Measurements from ENCODE around the gene MYH8.

Gene MYH8

DNA sequence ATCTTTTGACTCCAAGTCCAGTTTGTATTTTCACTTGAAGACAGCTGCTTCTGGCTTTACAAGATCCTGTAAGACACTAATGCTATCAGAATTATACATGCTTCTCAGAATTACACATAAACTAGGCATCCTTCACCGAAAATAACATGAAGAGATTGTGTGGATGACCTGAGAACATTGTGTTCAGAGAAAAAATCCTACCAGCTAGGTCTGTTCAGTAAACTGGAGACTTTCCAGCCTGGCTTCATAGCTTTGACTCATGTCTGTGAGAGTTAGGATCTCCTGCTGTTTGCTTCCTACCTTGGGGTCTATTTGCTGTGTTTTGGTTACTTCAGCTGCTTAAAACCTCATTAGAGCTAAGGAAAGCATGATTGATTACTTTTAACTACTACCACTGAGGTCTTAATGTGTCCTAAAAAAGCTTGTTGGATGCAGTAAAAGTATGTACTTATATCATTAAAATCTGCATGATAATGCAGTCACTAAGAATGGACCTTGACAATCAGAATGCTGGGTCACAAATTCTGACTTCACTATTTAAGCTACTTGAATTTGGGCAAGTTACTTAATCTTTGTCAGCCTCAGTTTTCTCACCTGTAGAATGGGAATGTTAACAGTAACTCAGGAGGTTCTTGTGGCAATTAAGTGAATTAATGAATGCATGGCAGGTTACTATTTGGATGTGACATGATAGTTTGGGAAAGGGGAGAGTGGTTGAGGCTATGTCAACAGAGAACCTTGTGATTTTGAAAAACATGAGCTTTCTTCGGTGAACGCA lies 40.9 kb downstream of the MYH8 start:
- DNase-seq = no peak

- no peak for DNase-seq
Observed at GRCh38 chr17:10372906-10373305, 48.8 kb downstream of the MYH8 start, which contains the start of gene MYH13. MYH13 (minus strand) TSS chr17:10373006; CDS start chr17:10364530, 8,476 bp downstream.

- DNase-seq = no peak
Observed at GRCh38 chr17:10370016-10370608, 51.6 kb downstream of the MYH8 start.

GRCh38 chr17:10369239-10369638 lies 52.5 kb downstream of the MYH8 start:
- DNase-seq = no peak

DNA sequence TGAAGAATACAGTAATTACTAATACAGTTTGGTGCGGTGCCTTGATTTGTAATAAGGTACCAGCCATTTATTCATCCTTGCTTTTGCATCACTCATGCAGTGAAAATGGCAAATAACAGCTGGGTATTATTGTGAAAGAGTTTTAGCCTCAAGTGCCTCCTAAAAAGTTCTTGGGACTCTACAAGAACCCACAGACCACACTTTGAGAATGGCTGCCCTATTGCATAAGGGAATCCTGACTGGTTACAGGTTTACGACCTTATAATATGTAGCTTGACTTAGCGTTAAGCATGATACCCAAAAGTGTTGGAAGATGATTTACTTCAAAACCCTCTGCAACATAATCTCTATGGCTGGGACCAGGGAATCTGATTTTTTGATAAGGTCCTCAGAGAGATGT lies 53.2 kb downstream of the MYH8 start:
- no peak for DNase-seq

- DNase-seq = no peak
Observed at GRCh38 chr17:10360578-10360977, 61.2 kb downstream of the MYH8 start.

GRCh38 chr17:10357768-10358167 lies 64.0 kb downstream of the MYH8 start:
- no peak for DNase-seq

DNA sequence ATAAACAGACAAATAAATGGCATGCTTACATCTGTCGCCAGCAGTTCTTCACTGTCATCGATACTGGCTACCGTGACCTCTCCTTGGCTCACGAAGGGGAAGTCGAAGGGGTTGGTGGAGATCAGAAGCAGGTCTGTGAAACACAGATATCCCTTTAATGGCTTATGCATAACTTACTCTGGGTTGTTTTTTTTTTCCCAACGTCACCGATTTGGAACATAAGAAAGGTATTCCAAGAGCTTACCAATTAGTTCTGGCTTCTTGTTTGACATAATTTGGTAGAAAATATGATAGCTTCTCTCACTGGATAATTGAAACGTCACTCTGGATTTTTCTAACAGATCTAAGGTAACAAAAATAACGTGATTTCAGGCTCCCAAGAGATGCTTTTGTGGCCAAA lies 67.1 kb downstream of the MYH8 start:
- no peak for DNase-seq

DNA sequence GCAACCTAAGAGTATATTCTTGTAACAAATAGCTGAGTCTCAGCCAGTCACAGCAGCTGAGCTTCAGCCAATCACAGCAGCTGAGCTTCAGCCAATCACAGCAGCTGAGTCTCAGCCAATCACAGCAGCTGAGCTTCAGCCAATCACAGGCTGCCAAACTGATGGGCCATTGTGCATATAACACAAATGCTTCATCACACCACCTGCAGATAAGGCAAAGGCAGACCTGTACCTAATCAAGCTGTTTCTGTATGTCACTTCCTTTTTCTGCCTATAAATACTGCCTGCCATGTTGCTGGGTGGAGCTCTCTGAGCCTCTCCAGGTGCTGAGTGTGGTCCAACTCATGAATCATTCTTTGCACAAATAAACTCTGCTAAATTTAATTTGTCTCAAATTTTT lies 68.9 kb downstream of the MYH8 start:
- DNase-seq = no peak

DNA sequence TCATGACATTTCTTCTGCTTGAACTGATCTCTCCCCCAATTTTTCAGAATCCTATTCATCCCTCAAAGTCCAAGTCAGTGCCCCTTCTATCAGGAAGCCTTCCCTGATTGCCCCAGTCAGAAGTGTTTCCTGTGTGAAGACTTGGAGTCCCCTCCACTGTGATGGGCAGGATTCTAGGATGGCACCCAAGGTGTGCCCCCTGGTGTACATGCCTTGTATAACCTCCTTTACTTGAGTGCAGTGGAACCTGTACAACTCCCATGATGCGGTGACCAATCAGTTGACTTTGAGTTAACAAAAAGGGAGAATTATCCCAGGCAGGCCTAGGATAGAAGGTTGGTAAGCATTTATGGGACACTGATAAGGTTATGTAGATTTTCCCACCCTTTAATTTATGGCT lies 72.3 kb downstream of the MYH8 start:
- peak; percentile 12 to 28 for DNase-seq

GRCh38 chr17:10344816-10345215 lies 76.9 kb downstream of the MYH8 start:
- DNase-seq = no peak

All from inflammatory macrophage (primary cell).